ENCODE results near the gene CKB.

DNA sequence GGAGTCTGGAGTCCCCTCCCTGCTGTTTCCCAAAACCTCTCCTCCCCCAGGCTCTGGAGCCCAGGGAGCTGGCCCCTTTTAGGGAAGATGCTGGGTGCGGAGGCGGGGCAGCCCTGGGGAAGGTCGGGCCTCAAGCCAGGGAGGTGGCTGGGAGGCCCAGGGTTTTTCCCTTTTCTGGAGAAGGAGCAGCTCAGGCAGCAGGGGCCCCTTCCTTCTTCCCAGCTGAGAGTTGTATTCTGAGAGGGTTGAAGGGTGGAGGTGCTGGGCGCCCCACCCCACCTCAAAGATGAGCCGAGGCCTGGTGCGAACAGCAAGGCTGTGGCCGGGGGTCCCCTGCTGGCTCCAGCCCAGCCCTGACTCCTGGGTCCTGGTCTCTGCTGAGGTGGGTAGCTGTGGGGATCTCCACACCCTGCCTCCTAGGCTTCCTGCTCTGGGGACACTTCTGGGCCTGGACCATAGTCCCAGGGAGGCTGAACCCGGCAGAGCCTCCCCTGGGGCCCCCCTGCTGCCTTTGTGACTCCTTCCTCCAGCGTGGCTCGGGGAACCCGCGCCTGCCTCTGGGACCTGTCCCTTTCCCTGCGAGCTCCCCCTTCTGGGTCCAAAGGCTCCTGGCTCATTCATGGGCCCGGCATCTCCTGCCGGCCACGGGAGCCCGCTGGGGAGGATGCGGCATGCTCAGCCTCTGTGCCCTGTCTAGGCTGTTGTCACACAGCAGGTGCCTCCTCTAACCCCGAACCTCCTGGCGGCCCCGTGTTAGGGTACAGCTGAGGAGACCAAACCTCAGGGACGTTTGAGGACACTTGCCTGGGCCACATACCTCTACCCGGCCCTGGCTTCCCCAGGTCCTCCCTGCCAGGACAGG is 10.7 kb upstream of the CKB start:
- TF ChIP-seq POLR2AphosphoS5 (IDR thresholded peaks at IDR 0.05) = no peak
- no peak for TF ChIP-seq POLR2A (IDR thresholded peaks at IDR 0.05)
- TF ChIP-seq, protein P1, sequence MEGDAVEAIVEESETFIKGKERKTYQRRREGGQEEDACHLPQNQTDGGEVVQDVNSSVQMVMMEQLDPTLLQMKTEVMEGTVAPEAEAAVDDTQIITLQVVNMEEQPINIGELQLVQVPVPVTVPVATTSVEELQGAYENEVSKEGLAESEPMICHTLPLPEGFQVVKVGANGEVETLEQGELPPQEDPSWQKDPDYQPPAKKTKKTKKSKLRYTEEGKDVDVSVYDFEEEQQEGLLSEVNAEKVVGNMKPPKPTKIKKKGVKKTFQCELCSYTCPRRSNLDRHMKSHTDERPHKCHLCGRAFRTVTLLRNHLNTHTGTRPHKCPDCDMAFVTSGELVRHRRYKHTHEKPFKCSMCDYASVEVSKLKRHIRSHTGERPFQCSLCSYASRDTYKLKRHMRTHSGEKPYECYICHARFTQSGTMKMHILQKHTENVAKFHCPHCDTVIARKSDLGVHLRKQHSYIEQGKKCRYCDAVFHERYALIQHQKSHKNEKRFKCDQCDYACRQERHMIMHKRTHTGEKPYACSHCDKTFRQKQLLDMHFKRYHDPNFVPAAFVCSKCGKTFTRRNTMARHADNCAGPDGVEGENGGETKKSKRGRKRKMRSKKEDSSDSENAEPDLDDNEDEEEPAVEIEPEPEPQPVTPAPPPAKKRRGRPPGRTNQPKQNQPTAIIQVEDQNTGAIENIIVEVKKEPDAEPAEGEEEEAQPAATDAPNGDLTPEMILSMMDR (IDR thresholded peaks at IDR 0.05) = no peak
- no peak for TF ChIP-seq EP300 (IDR thresholded peaks at IDR 0.05)
